Posterior vena cava (tissue), 2 donors: ENCODE results near the gene ATP1A4. TPM values are rescaled to one million over a fixed set of nuclear protein-coding genes. Genes with fewer than 3 reads are reported as not detected.

Experiments used
- DNase-seq: peaks from one replicate; pipeline ENCODE4 v3.0.0-alpha.2; 2020; ENCODE audit warnings: low spot score
- intact Hi-C, 2 donors: fragments of 100-400 bp; cut with DNase I; formaldehyde crosslinking; loops; one replicate each; pipeline versions ENCODE4 v1.14.1 to v1.14.2; 2022 to 2023
- total RNA-seq, 2 donors: library from RNA; stranded (reverse); fragmentation: NEBNext Ultra II Directional; extraction: Animal tissue kit (Norgen Biotek cat#: 25700); gene quantifications; one replicate each; pipeline ENCODE4 v1.2.1, GENCODE V29; 2021
- donor health status: DM: yes; HTN: yes; CAD: no.
- donor health status: DM: yes; HTN: yes; CAD: no.

ATP1A4 gene
- total RNA-seq, 2 donors from 2014 or later, result not detected

- DNase-seq, result no peak
- intact Hi-C loops, result no loop called here
These were observed 14.9 kb downstream of the ATP1A4 start for GRCh38 chr1:160166166-160166868.

DNA sequence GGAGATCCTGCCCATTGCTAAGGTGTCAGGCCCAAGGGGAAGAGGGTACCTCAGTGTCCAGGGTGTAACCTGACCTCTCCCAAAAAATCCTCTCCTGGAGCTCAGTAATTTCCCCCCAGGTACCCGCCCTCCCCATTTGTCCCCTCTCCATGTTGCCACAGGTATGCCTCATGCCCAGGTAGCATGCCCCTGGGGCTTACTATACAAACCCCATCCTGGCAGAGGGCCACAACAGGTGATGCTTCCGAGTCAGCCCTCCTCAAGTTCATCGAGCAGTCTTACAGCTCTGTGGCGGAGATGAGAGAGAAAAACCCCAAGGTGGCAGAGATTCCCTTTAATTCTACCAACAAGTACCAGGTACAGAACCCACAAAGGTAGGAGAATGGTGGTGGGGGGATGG lies 15.7 kb downstream of the ATP1A4 start:
- no peak for DNase-seq
- intact Hi-C loops, result no loop called here

DNA sequence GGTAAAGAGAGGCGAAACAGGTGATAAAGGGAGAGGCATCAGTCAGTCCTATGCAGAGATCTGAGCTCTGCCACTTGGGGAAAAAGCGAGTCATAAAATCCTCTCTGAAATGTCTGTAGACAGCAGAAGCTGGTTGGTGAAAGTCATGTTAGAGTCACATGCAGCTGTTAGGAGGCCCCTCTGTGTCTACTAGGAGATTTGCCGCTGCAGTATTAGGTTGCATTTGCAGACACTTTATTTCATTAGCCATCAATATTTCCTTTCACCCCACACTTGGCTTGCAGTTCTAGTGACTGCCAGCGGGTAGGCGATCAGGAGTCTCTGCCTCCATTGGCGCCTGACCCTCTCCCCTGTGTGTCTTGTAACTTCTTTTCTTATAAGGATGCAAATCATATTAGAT lies 16.2 kb downstream of the ATP1A4 start:
- no peak for DNase-seq
- intact Hi-C loops, result no loop called here

GRCh38 chr1:160168016-160168415 lies 16.6 kb downstream of the ATP1A4 start:
- intact Hi-C loops, result no loop called here
- no peak for DNase-seq

DNA sequence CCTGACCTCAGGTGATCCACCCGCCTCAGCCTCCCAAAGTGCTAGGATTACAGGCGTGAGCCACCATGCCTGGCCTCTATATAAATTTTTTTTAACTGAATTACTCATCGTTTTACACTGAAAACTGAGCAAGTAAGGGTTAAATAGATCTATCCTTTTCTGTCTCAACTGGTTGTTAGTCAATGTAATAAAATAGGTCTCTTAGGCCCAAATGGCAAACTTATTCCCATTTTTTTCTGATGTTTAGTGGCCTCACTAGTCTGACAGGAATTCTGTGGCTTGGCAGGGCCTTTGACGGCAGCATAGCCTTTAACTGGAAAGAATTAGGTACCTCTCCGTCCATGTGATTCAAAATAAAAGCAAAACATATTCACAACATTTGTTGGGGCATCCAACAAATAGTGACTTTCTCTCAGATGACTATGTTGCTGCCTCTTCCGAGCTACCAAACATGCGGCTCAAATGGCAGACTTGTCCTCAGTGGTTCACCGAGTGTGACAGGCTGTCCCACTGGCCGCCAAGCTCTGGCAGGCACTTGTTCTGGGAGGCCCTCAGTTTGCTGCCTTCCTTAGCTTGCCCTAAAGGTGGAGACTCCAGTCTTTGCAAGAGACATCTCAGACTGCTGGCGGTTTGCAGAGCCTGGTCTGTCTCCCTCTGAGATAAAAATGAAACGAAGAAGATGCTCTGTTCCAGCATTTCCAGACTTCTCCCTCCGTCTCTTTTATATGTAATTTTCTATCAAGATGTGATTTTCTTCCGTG lies 17.4 kb downstream of the ATP1A4 start:
- DNase-seq, result no peak
- intact Hi-C loops, result no loop called here

GRCh38 chr1:160169553-160170399 lies 18.4 kb downstream of the ATP1A4 start:
- DNase-seq, result no peak
- intact Hi-C loops, result no loop called here

GRCh38 chr1:160171354-160171753 lies 20.0 kb downstream of the ATP1A4 start:
- intact Hi-C loops, result no loop called here
- DNase-seq, result no peak

DNA sequence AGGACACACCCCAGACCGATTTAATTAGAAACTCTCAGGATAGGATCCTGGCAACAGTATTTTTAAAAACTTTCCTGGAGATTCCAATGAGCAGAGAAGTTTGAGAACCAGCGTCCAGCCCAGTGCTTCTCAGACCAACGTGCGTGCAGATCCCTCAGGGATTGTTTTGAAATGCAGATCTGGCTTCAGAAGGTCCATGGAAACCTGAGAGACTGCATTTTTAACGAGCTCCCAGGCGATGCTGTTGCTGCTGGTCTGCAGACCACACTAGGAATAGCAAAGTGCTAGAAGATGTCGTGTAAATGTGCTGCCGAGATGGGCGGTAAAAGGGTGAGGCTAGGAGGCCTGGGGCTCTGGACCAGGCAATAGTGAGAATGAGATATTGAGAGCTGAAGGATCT lies 20.6 kb downstream of the ATP1A4 start:
- DNase-seq, result no peak
- intact Hi-C loops, result no loop called here

DNA sequence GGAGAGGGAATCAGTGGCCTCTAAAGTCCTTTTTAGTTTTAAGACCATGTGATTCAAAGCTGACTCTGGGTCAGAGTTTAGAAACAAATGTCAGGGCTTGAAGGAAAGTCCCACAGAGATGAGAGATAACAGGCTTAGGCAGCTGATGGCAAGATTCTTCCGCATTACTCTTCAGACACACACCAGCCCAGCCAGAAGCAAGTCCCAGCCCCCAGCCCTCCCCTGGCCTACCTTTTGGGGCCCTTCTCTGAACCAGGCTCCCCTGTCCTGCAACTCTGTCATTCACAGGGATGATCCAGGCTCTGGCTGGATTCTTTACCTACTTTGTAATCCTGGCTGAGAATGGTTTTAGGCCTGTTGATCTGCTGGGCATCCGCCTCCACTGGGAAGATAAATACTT lies 25.8 kb downstream of the ATP1A4 start:
- DNase-seq, result no peak
- intact Hi-C loops, result no loop called here

DNA sequence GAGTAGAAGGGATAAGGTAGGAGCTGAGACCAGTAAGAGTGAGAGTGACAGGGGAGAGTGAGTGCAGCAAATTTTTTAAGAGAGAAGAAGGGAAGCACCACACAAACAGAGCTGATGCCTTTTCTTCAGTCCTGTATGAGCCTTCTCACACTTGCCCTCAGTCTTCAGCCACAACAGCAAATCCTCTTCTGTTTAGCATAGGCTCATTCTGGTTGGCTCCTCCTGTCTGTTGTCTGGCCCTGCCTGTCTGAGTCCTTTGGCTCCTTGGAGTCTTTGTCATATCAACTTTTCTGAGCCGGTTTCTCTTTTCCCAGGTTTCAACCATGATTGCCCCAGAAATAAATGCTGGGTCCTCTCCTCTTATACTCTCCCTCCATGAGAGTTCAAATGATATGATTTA lies 26.3 kb downstream of the ATP1A4 start:
- intact Hi-C loops, result no loop called here
- no peak for DNase-seq

- no peak for DNase-seq
- intact Hi-C loops, result no loop called here
These were observed 27.3 kb downstream of the ATP1A4 start for GRCh38 chr1:160178731-160179130.

DNA sequence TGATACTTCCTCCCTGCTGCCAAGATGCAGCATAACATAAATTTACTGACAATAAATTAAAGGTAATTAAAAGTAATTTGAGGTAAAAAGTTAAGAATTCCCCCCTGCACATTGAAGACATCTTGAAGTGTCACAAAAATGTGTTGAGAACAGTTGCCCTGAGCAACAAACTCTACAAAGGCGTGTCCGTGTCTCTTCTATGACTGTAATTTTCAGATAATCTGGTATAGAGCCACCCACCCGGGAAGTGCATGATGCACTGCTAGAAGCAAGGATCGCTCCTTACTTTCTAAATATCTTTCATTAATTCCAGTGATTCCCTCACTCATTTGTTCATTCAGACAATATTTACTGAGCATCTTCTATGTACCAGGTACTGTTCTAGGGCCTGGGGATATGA lies 27.9 kb downstream of the ATP1A4 start:
- intact Hi-C loops, result no loop called here
- no peak for DNase-seq

GRCh38 chr1:160186246-160186645 lies 34.8 kb downstream of the ATP1A4 start:
- no peak for DNase-seq
- intact Hi-C loops, result no loop called here

GRCh38 chr1:160186729-160187128 lies 35.3 kb downstream of the ATP1A4 start:
- DNase-seq, result no peak
- intact Hi-C loops, result no loop called here

DNA sequence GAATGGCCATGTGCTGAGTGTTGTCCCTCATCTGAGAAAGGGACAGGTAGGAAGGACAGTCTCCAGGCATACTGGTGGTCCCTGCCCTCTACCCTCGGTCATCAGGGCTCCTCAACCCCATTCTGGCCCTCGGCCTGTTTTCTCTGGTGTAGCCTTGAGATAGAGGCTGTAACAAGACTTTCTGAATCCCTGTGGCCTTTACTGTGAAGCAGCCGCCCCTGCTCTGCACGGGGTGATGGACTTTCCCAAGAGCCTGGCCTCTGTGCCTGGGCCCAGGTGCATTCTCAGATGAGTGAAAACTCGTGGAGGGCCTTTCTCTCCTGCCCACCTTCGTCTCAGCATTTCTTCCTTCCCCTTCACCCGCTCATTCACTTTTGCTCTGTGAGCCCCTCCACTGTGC lies 36.0 kb downstream of the ATP1A4 start:
- DNase-seq, result no peak
- intact Hi-C loops, result no loop called here

DNA sequence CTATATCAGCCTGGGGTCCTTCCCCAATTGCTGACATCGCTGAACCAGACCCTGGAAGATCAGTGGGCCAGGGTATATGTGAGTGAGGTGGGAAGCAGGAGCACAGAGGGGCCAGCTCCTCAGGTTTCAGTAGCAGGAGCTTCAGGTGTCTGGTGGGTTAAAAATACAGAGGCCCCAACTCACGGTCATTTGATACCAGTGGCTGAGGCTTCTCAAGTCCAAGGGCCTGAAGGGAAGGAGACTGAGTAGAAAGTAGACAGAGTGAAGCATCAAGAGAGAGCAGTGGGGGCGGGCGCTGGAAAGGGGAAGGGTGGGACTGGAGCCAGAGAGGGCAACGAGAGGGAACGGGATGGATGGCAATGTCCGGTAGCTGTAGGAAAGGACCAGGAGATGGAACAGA lies 36.9 kb downstream of the ATP1A4 start:
- intact Hi-C loops, result no loop called here
- DNase-seq, result no peak

DNA sequence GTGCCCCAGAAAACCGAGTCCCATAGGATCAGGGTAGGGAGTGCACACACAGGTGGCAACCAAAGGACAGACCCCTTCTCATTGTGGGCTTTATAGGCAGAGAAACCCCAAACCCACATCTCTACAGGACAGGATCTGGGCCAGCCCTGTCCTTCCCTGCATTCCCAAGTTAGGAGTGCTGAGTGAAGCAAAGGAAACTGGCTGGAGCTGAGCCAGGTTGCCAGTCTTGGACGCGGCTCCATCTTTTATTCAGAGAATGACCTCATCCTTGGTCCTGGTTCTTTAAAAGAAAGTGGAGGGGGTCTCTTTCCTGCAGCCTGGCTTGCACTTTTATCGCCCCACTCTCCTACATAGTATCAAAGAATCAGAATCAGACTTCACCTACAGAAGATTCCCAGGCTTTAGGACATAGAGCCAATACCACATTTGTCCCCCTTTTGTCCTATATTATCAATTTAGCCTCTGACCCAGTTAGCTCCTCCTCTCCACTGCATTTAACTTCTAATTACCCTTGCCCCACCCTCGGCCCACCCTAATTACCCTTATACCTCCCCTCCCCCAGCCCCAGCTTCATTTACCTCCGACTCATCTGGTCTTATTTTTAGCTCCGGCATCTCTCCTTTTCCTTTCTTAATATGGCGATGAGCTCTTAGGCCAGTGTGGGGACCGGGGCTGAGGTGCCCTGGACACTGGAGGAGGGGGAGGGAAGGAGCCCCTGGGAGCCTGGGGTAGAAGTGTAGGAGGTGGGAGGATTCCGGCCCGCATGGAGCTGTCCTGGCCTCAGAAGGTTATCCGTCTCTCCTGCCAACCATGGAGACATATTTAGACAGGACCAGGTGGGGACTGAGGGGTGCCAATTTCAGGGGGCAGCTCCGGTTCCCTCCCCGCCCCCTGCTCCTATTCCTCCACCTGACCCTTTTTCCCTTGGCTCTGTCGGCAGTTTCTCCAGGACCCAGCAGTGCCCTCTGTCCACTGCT lies 38.5 kb downstream of the ATP1A4 start, which contains the start of gene CASQ1:
Gene CASQ1 (plus strand): TSS at position 927 of the 977 bp plus-strand sequence. CDS start 177 bp downstream, outside the sequence.
- DNase-seq, result peak; percentile 5
- intact Hi-C loops, result loop anchor here (10.0 kb wide), 2 partner anchors 65 to 85 kb away; no protein-coding TSS in a partner anchor

DNA sequence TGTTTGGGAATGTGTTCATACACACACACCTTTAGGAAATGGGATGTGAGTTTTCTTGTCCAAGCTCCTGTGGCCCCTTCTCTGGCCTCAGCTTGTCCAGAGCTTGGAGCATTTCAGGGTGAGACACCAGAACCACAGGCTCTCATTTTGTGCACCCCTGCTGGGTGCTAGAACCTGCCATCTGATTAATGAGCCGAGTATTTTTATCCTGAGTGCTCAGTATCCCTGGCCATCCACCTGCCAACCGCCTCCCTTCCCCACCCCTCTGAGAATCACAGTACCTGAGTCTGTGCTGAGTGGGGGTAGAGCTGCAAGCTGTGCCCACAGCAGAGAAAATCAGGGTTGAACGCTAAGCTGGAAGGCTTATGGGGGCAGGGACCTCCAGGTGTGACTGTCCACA lies 40.4 kb downstream of the ATP1A4 start:
- intact Hi-C loops, result loop anchor here (2.0 to 10.0 kb wide), 3 partner anchors 29 to 87 kb away; no protein-coding TSS in a partner anchor
- DNase-seq, result no peak

DNA sequence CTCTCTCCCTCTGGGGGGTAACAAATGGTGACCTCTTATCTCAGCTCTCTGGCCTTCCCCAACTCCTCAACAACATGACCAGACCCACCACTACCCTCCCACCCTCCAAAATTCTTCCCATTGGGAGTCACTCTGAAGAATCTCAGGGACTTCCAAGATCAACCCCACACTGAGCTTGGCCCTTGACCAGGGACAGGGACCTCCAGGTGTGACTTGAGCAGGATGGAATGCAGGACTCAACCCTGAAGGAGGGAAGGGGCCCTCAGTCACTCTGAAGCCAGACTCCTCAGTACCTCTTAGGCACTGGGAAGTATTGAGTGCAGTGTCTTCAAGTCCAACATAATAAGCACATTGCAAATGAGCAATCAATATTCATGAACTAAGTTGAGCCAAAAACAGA lies 40.8 kb downstream of the ATP1A4 start:
- intact Hi-C loops, result loop anchor here (2.0 to 10.0 kb wide), 3 partner anchors 29 to 87 kb away; no protein-coding TSS in a partner anchor

More for the DNA sequence above, 40.8 kb downstream of the ATP1A4 start:
- DNase-seq, result no peak
